ENCODE results near the gene TGFBRAP1. TPM values are rescaled to one million over a fixed set of nuclear protein-coding genes. Genes with fewer than 3 reads are reported as not detected.

Gene TGFBRAP1
- total RNA-seq, 4 donors from 2014 or later, result 17.7 to 29.0 (median 26.2) TPM

DNA sequence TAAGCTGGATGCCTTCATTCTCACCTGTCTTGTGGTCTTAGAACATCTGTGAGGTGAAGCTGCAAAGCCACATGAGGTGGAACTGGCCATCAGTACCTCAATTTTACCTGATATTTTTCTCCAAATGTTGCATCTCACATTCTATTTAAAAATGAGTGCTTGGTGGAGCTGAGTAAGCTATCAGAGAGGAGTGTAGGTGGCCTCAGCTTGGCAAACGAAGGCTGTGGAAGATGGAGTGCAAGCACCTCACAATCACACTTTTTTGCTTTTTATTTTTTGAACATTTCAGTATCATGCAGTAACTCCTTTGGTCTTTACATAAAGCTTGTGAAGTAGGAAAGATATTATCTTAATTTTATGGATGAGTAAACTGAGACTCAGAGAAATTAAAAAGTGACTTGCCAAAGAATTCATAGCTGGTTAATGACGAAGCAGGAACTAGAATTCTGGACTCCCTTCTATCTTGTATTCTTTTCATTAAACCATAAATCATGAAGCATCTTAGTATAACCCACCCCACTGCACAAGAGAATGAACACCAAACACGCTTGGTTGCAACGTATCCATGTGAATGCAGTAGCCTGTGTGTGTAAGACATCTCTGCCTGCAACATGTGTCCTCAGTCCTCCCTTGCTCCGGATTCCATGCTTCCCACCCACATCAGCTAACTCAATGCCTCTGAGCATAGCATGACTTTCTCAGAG is 35.1 kb upstream of the TGFBRAP1 start:
- Histone ChIP-seq H3K4me3 (no peak overlapping the region), H3K9me3 (no peaks in the 10 kb centered on the region), H3K4me1 (peaks cover 0 to 14% (median 0%) of the 10 kb centered on the region in 4 donors), H3K27me3 (no peaks in the 10 kb centered on the region), H3K36me3 (peaks cover 0 to 81% (median 0%) of the 10 kb centered on the region in 3 donors), H3K27ac (no peak overlapping the region)
- TF ChIP-seq CTCF (IDR thresholded peaks at IDR 0.05) (no peak), POLR2A (IDR thresholded peaks at IDR 0.05) (no peak)
- DNase-seq, result no peak

- no peak for DNase-seq
- Histone ChIP-seq H3K27me3 (no peaks in the 10 kb centered on the region), H3K4me1 (peaks cover 0 to 4% (median 0%) of the 10 kb centered on the region in 4 donors), H3K27ac (no peak overlapping the region), H3K4me3 (no peak overlapping the region), H3K9me3 (no peaks in the 10 kb centered on the region), H3K36me3 (peaks cover 0 to 91% (median 0%) of the 10 kb centered on the region in 3 donors)
- no peak for TF ChIP-seq CTCF (IDR thresholded peaks at IDR 0.05)
- TF ChIP-seq POLR2A (IDR thresholded peaks at IDR 0.05), result no peak
These were observed 33.5 kb upstream of the TGFBRAP1 start for GRCh38 chr2:105362862-105363591.

DNA sequence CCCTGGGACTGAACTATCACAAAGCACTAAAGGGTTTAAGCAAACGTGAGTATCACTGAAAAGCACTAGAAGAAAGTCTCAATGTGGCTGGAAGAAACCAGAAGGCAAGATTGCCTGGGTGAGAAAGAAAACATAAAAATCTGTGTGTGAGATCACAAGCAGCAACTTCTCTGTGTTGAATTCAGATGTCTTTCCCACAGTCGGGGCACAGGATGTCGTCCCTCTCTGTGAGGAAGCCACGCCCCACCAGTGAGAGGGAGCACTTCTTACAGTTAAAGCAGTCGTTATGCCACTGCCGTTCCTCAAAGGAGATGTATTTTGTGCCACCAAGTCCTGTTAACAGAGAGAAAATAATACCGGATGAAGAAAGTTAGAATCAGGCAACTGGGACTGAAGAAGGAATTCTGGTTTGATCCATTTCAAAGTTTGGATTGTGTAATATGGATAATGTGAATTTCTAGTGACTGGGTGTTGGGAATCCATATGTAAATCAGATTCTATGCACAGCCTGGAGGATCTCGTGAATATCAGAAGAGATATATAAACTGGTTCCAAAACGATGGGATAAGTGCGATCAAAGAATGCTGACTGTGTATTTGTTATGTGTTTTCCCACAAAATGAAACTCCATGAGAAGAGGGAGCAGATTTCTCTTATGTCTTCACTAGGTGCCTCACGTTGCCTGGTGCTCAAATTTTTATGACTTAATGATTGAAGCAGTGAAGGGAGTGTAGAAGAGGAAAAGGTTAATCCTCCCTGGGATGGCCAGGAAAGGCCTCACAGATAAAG is 31.8 kb upstream of the TGFBRAP1 start:
- no peak for DNase-seq
- no peak overlapping the region for H3K4me3 ChIP-seq
- peaks cover 0 to 1% (median 0%) of the 10 kb centered on the region in 4 donors for H3K9me3 ChIP-seq
- no peaks in the 10 kb centered on the region for H3K27me3 ChIP-seq
- peaks cover 0 to 83% (median 0%) of the 10 kb centered on the region in 3 donors for H3K36me3 ChIP-seq
- H3K4me1 ChIP-seq, result no peaks in the 10 kb centered on the region
- no peak overlapping the region for H3K27ac ChIP-seq
- no peak for TF ChIP-seq POLR2A (IDR thresholded peaks at IDR 0.05)
- no peak for TF ChIP-seq CTCF (IDR thresholded peaks at IDR 0.05)

DNA sequence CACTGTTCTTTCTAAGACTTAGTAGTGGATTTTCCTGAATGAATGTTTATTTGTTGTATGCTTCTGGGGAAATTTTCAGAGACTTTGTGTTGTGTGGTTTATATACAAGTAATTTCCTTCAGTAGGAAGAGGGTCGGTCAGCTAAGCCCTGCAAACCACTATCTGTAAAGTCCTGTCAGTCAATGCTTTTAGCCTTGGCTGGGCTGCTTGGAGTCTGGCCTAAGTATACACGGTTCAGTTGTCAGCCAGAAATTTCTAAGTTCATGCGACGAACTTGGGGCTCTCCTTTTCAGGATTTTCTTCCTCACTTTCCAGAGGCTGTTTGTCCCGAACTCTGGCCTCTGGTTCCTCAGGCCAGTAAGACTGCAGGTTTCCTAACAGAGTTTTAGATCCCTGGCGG is 29.1 kb upstream of the TGFBRAP1 start:
- no peak for DNase-seq
- no peak overlapping the region for H3K4me3 ChIP-seq
- peaks cover 0 to 6% (median 0%) of the 10 kb centered on the region in 4 donors for H3K9me3 ChIP-seq
- H3K36me3 ChIP-seq, result peaks cover 0 to 69% (median 0%) of the 10 kb centered on the region in 3 donors
- H3K27ac ChIP-seq, result no peak overlapping the region
- H3K4me1 ChIP-seq, result no peaks in the 10 kb centered on the region
- H3K27me3 ChIP-seq, result no peaks in the 10 kb centered on the region
- no peak for TF ChIP-seq CTCF (IDR thresholded peaks at IDR 0.05)
- no peak for TF ChIP-seq POLR2A (IDR thresholded peaks at IDR 0.05)

DNA sequence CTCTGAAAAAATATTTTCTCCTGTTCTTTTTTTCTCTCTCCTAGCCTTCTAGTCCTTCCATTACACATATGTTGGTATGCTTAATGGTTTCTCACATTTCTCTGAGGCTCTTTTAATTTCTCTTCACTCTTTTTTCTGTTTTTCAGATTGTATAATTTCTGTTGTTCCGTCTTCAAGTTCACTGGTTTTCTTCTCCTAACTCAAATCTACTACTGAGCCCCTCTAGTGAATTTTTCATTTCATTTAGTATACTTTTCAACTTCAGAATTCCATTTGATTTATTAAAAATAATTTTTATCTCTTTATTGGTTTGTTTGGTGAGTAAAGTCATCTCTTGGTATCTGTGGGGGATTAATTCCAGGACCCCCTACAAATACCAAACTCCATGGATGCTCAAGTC is 27.6 kb upstream of the TGFBRAP1 start:
- peaks cover 0 to 54% (median 0%) of the 10 kb centered on the region in 3 donors for H3K36me3 ChIP-seq
- TF ChIP-seq POLR2A (IDR thresholded peaks at IDR 0.05), result no peak

More for the DNA sequence above, 27.6 kb upstream of the TGFBRAP1 start:
- Histone ChIP-seq H3K27me3 (no peaks in the 10 kb centered on the region), H3K9me3 (peaks cover 0 to 6% (median 0%) of the 10 kb centered on the region in 4 donors), H3K4me3 (no peak overlapping the region), H3K4me1 (no peaks in the 10 kb centered on the region), H3K27ac (no peak overlapping the region)
- DNase-seq, result no peak

Measured in Peyer's patch (tissue), 4 donors.